Thyroid gland (tissue), 4 donors: ENCODE results near the gene WDR54.

ENCODE experiments used
- CTCF ChIP-seq, 6 experiments: fragments of 200-600 bp in 3 of 6; fragments of 450-650 bp in 3 of 6; sonication (generic) in 3 of 6; IDR thresholded peaks; one replicate each; pipeline ENCODE4 v1.5.1; 2016 to 2019; ENCODE audit warnings: antibody characterized with exemption in 6 of 6, mild to moderate bottlenecking in 2 of 6, inconsistent platforms in 1 of 6, moderate library complexity in 1 of 6
- POLR2A ChIP-seq, 2 donors: fragments of 450-650 bp; IDR thresholded peaks; one replicate each; pipeline ENCODE4 v1.6.1; 2017; ENCODE audit warnings: antibody characterized with exemption in 2 of 2, mild to moderate bottlenecking in 2 of 2, moderate library complexity in 1 of 2

DNA sequence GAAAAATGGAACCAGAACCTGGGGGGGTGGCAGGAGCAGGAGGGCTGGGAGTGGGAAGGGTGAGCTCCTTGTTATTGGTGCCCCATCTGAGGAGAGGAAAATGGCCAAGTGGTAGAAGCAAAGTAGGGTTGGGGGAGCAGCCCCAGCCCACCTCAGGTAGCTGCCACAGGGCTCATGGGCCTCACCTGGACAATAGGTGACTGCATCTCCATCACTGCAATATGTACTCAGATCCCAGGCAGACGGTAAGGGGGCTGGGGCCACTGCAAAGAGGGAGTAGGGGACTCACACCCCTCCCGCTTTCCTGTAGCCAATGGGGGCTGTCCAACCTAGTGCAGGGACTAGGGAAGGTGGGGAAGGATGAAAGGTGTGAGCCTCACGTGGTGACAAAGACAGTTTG lies 4.3 kb upstream of the WDR54 start:
- TF ChIP-seq POLR2A (IDR thresholded peaks at IDR 0.05) (no peak), CTCF (IDR thresholded peaks at IDR 0.05) (no peak)
